Right forelimb (tissue), 1 donor: Measurements from ENCODE around the gene PLEKHH2.

Experiments used
- DNase-seq: peaks from one replicate; pipeline ENCODE4 v3.0.0-alpha.2; 2018

PLEKHH2 gene

DNA sequence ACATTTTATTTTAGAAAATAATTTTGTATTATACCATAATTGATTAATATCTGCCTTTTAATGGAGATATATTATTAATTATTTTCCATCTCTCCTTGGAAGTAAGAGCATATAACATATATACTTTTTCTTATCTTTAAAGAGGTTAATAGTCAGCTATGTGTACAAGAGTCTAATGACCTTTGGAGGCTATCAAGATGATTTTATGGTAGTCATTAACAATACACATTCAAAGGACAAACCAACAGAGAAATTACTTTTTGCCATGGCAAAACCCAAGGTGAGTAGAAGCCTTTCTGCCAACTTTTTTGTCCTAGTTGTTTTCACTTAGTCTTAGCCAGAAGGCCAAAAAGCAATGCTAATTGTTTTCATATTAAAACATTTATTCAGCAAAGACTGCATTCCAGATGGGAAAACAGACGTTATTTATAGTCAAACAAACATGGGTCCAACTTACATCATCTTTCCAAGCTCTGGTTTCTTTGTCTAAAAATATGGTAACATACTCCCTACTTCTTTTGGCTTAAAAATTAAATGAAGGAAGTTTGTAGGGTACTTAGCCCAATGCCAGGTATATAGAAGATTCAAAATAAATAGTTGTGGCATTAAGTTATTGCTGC, 127.1 kb downstream of the PLEKHH2 start:
- DNase-seq = no peak

DNA sequence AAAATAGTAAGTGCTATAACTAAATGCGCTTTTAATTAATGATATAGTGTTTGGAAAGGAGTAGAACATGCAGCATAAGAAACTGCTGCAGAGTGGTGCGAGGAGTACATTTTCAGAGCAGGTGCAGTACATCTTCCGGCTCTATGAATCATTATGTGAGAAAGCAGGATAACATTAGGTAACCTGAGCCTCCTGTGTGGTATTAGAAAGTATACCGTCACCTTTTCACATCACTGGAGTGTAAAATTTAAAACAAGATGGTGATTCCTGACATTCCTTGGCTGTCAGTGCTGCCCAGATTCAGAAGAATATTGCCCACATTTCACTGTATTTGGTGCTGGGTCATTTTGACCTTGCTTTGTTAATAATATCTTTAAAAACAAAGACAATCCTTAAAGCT, 128.9 kb downstream of the PLEKHH2 start:
- DNase-seq = no peak

DNA sequence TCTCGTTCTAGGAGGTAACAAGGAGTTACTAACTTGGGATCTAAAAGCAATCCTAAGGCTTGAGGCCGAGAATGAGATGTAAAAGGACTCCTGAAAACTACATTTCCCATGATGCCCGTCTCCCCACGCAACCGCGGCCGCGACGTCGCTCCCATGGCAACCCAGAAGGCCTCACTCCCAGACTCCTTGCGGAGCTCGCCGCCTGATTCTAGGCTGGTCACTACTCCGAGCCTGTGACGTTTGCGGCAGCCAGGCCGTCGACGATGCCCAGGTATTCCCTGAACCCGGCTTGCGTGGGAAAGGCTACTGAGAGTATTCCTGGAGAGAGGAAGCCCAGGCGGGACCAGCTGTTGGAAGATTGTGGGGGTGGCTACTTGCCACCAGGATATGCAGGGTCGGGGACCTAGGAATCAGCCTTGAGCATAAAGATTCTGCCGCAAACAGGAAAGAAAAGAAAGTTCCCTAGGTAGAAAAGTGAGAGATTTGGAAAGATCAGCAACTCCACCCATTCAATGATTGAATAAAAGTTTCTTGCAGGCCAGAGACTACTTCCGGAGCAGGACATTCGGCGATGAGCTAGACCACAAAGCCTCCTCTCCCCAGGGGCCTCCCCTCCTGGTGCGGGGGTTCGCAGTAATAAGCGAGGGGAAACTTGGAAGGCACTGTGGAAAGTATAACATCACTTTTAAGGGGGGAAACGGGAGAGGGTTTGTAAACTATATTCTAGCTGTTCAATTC, 137.0 kb downstream of the PLEKHH2 start, which contains the start of gene DYNC2LI1:
Gene DYNC2LI1, plus strand, starts transcription at position 164 of the 738 bp plus-strand sequence. Its CDS starts 100 bp downstream, at position 264.
- peak; percentile 93 for DNase-seq

DNA sequence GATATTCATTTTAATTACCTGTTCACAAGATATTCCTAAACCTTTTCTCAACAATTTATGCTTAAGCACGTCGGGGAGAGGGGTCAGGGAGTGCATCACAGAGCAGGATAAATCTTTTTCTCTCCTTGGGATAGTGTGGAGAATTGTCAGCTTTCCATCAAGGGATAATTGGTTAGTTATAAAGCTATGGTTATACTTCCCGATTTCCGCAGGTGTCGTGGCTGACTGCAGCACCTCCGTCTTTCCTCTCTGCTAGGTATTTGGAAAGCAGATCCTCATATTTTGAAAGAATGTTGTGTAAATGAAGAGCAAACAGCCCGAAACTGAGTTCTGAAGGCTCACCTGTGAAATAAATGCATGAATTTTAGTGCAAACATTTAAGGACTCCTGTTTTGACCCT, 137.6 kb downstream of the PLEKHH2 start:
- no peak for DNase-seq

DNA sequence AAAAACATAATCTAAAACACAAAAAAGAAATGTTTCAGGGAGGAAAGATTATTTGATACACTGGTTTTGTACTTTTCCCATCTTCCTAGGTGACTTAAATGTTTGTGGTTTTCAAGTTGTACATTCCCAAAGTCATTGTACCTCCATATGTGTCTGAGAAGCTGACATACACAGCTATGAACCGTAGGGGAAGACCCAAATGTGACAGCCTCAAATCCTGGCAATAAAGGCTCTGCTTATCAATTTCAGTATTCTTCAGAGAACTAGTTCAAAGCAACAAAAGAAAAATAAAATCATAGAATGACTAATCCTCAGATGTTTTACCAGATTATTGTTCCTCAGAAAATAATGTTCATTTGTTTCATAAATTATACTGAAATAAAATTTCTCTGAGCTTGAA, 139.3 kb downstream of the PLEKHH2 start:
- DNase-seq = no peak

DNA sequence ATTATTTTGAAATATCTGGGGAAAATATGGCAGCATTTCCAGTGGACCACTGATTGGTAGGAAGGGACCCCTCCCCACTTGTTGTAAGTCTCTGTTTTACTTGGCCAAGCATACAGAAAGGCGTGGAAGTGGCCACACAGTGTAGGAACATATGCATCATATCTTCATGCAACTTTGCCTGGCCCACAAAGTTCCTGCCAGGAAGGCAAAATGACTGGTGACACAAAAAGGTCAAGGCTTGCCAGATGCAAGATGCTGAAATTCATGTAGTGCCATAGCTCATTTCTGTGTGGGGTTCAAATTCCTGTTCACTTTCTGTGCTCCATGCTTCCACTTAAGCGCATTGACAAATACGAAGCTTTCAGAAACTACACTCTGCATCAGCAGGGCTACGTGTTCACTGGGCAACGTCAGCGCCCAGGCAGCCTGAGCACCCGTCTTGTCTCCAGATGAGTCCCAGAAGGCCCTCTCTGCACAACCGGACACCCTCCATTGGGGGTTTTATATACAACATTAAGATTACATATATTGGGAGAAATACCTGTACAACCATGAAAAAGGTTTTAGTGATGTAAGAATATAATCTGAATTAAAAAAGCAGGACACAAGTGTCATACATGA, 140.4 kb downstream of the PLEKHH2 start:
- DNase-seq = no peak

DNA sequence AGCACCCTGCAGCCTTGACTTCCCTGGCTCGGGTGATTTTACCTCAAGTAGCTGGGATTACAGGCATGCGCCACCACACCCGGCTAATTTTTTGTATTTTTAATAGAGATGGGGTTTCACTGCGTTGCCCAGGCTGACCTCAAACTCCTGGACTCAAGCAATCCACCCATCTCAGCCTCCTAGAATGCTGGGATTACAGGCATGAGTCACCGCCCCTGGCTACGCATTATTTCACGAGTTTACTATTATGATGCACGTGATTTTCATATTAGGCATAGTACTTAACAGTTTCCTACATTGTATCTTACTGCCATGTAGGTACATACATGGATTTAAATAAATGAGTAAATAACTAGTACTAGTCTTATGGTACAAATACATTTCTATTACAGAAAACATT, 141.2 kb downstream of the PLEKHH2 start:
- no peak for DNase-seq

DNA sequence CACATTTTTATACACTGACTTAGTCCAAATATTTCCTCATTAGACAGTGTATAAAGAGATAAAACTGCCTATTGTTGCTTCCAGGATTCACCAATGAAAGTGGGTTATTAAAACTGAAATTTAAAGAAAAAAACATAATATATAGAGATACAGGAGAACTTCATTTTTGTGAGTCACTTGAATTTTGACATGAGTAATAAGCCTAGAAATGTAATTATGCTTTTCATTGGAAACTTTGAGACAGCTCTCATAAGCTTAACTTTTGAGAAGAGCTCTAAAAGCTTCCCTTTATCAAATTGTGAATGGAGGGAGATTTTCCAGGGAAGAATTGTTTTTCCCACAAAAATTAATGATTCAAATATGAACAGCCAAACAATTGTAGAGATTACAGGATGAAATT, 150.8 kb downstream of the PLEKHH2 start:
- DNase-seq = no peak

DNA sequence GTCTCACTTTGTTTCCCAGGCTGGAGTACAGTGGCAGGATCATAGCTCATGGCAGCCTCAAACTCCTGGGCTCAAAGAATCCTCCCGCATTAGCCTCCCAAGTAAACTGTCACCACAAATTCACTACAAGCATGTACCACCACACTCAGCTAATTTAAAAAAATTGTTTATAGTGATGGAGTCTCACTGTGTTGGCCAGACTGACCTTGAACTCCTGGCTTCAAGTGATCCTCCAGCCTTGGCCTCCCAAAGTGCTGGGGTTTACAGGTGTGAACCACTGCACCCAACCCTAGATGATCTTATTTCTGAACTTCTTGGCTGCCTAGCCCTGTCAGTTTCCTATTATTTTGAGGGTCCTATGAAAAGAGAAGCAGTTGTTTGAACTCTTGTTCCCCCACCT, 151.6 kb downstream of the PLEKHH2 start:
- no peak for DNase-seq

DNA sequence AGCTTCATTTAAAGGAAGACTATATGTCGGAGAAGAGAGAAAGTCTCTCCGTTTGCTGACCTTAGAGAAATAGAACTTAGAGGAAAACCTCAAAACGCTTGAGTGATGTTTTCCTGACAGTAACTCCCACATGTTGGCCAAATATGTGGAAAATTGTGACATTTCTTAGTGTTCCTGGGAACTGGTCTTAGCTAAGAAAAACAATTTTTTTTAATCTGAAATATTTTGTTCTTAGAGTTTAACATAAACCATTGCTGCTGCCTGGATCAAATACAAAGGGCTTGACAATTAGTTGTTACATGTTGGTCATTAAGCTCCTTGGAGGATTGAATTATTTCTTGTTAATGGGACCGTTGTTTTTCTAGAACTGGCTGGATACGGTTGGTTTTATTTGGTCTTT, 153.1 kb downstream of the PLEKHH2 start:
- no peak for DNase-seq

DNA sequence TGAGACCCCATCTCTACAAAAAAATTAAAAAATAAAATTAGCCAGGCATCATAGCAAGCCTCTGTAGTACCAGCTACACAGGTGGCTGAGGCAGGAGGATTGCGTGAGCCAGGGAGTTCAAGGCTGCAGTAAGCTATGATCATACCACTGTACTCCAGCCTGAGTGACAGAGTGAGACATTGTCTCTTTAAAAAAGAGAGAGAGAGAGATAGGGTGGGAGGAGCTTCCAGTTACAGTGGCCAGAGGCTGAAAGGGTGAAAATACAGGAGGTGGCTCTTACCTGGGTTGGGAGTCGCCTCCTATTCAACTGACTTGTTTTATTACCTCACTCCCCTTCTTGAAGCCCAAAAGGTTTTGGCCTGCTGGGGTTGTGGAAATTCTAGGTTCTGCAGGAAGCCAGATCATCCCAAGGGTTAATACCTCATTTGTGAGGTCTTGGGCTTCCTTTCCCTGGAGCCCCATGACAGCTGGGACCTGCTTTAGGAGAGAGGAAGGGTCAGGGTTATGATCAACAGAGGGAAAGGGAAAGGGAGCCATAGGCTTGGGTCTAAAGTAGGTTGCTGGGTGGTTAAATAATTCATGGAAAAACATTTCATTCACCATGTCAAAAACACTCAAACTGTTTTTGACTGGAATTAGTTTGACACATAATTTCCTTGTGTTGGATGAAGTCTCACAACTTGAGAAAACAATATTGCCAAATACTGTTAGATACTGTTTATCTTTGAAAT, 154.1 kb downstream of the PLEKHH2 start:
- DNase-seq = no peak

DNA sequence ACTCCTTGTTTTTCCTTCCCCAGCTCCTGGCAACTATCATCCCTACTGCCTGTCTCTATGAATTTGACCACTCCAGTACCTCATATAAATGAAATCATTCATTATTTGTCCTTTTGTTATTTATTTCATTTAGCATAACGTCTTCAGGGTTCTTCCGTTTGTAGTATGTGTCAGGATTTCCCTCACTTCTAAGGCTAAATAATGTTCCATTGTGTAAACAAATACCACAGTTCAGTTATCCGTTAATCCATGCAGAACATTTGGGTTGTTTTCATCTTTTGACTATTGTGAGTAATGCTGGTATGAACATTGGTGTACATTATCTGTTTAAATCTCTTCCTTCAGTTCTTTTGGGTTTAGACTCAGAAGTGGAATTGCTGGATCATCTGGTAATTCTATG, 155.6 kb downstream of the PLEKHH2 start:
- DNase-seq = no peak

DNA sequence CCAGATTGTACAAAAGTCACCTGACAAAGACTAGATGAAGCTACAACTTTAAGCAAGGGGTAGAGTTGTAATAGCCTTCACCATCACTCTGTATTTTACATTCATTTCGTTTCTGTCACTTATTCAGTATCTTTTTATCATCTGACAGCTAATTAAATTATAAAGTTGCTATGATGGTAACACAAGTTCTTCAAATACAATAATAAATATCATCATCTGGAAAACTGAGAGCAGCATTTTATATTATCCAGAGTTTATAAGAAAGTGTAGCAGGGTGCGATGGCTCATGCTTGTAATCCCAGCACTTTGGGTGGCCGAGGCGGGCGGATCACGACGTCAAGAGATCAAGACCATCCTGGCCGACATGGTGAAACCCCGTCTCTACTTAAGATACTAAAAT, 157.9 kb downstream of the PLEKHH2 start:
- no peak for DNase-seq

DNA sequence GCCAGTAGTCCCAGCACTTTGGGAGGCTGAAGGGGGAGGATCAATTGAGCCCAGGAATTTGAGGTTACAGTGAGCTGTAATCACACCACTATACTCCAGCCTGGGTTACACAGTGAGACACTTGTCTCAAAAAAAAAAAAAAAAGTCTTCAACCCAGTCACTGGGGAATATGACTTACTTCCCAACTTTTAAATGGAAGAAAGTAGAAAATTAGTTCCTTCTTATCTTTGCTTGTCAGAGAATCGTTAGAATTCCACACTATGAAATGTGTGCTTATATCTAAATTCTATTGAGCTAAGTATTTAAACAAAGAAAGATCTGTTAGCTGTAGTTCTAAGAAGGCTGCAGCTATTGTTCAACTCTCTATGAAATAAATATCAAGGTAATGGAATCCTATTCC, 159.1 kb downstream of the PLEKHH2 start:
- DNase-seq = no peak

DNA sequence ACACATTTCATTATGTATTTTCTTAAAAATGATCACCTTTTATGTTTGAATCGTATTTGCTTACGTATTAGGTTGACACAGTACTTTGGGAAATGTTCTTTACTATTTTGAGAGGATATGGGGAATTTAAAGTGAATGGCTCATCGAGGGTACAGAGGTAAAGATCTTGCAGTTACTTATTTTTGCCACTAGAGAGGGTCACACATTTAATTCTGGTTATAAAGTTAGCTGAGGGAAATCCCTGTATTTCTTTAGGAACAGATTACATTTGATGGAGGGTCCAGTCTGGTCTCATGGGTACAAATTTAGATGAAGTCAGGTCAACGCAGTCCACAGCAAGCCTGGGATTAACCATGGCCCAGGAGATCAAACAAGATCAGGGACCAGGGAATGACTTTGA, 161.2 kb downstream of the PLEKHH2 start:
- DNase-seq = no peak

DNA sequence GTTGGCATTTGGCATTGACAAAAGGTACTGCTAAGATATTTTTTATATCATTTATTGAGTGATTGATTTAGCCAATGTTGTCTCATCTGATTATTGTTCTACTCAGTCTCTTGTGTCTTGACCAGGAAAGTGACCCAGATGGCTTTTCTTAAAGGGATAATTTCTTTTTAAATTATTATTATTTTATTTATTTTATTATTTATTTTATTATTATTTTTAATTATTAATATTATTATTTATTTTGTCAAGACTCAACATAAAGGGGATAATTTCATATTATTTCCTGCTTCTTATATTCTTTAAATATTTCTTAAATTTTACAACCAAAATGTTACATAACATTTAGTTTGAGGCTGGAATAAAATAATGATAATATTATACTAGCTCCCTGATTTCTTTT, 163.8 kb downstream of the PLEKHH2 start:
- DNase-seq = no peak

DNA sequence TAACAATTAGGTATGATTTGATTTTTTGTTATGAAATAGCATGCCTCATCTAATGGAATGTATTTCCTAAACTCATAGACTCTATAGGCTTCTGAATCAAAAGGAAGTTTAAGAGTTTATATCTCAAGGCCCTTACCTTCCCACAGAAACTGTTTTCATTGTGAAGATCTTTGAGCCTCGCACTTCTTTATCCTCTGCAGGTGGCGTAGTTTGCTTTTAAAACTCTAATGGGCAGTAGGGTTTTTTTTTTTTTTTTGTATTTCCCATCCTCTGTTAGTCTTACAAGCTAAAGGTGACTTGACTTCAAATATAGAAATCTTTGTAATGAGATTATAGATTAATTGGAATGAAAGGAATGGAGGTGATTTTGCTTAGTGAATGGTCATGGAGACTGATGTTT, 165.1 kb downstream of the PLEKHH2 start:
- no peak for DNase-seq

DNA sequence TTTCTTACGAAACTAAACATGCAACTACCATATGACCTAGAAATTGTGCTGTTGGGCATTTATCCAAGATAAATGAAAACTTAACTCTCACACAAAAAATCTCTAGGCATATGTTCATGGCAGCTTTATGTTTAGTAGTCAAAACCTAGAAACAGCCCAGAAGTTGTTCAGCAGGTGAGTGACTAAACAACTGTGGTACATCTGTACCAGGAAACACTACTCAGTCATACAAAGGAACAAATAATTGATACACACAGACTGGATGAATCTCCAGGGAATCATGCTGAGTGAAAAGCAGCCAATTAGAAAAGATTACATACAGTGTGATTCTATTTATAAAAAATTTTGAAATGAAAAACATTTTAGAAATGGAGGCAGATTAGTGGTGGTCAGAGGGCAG, 166.1 kb downstream of the PLEKHH2 start:
- DNase-seq = no peak

DNA sequence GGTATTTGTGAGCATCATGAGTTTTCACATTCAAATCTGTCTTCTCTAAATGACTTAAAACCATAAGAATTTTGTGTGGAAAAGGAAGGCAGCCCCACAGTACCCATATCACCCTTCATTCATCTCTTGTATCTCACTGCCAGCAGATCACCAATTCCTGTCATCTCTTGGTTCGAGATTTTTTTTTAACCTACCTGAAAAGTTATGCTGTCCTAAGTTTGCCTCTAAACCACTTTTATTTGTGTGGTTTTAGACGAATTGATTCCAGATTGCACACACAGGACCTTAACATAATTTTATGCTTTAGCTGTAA, 169.6 kb downstream of the PLEKHH2 start:
- no peak for DNase-seq

DNA sequence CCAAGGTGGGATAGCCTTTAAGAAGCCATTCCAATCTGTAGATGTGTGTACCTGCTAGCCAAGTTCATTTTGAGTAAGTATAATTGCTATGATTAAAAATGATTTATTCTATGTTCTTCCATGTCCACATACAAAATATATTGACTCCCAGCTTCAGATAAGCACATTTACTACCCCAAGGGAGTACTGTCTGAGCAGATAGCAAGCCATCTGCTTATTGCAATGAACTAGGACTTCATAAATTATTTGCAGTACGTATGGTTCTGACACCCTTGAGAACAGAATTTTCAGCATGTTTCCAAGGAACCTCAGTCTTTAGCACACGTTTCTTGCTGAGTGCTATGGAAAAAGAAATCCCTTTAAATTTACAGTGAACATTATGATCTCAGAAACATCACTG, 173.4 kb downstream of the PLEKHH2 start:
- DNase-seq = no peak

DNA sequence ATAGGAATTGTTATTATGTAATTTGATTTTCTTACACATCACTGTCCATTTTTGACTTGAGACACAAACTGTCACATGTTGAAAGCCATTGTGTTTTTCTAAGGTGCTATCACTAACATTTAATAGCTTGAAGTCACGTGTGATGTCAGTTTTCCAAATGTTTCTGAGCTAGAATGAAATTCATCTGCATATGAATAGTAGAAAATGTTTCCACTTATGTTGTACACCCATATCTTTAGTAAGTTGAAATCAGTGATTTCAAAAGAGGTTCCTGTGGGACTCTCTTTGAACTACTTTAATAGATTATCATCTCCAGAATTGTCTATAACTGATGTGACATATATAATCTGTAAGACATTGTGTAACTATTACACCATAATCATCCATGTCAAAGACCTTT, 173.8 kb downstream of the PLEKHH2 start:
- no peak for DNase-seq

DNA sequence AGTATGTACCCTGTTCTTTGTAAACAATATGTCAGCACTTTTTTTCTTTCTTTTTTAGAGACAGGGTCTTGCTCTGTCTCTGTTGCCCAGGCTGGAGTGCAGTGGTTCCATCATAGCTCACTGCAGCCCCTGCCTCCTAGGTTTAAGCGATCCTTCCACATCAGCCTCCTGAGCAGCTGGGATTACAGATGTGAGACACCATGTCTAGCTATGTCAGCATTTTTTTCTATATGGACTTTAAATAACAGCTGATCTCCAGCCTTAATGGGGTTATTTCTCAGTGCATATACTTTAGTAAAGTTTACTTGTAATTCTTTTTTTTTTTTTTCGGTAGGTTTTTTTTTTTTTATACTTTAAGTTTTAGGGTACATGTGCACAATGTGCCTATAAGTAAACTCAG, 174.9 kb downstream of the PLEKHH2 start:
- DNase-seq = no peak

DNA sequence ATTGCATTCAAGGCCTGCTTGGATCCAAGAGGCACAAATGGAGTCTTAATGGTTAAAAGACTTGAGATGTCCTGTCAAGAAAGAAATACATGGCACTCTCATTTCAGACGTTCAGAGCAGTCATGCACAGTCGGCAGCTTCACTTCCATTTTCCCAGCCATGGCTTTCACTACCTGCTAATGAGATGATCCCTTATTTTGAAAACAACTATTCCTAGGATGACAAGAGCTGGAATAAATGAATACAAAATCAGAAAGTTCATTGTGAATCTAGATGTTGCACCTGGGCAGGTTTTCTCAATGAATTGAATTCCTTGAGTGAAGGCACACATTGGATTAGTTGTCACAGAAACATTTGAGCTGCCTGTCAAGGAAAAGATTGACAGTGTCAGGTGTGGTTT, 175.9 kb downstream of the PLEKHH2 start:
- no peak for DNase-seq

DNA sequence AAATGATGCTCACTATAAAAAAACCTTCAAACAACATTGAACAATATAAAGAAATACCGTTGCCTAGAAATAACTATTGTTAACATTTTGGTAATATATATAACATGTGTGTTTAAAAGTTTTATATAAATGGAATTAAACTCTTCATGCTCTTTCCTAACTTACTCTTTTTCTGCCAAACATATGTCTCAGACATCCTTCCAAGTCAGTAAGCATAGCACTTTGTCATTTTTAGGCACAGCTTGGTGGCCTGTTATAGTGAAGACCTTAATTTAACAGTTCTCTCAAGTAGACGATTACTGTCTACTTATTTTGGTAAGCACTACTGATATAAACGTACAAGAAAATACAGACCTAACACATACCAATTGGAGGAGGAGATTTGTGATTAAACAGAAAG, 177.7 kb downstream of the PLEKHH2 start:
- no peak for DNase-seq
